Small intestine (tissue), 4 donors: ENCODE data around the gene PRDM16. TPM values are rescaled to one million over a fixed set of nuclear protein-coding genes. Genes with fewer than 3 reads are reported as not detected.

Source experiments
- polyA plus RNA-seq, 4 donors: library from polyadenylated mRNA; stranded (reverse) in 3 of 4; unstranded in 1 of 4; fragments of 200-250 nt in 3 of 4; fragments of 120-200 nt in 1 of 4; gene quantifications; one replicate each; pipeline versions ENCODE4 v1.2.1 to v1.2.3, GENCODE V29; 2013
- donor health status: healthy with polysubstance abuse.
- donor health status: Bipolar disorder and iron deficiency.
- donor health status: healthy.

PRDM16 gene
- polyA plus RNA-seq, 4 donors, result 5.4 to 11.4 (median 8.2) TPM

Other genes starting within 250 kb of the PRDM16 start
- gene ACTRT2, start 47.7 kb upstream of the PRDM16 start, polyA plus RNA-seq, result not detected